ENCODE measurements around the gene SCN8A. TPM values are rescaled to one million over a fixed set of nuclear protein-coding genes. Genes with fewer than 3 reads are reported as not detected.

Gene SCN8A
- total RNA-seq, 1 donor = 0.21 TPM

- H3K9me3 ChIP-seq (ENCODE audit: low read depth, low read length) = no peaks in the 10 kb centered on the region
- H3K27me3 ChIP-seq (ENCODE audit: insufficient read depth, low read length) = no peaks in the 10 kb centered on the region
- no peaks in the 10 kb centered on the region for H3K4me1 ChIP-seq (ENCODE audit: insufficient read depth, low read length)
- H3K4me3 ChIP-seq (ENCODE audit: low read length) = no peak overlapping the region
These were observed 84.2 kb downstream of the SCN8A start for GRCh38 chr12:51675071-51675803.

- H3K4me1 ChIP-seq (ENCODE audit: insufficient read depth, low read length) = no peaks in the 10 kb centered on the region
These were observed 85.8 kb downstream of the SCN8A start for GRCh38 chr12:51676875-51677274.

GRCh38 chr12:51677284-51677968 lies 86.4 kb downstream of the SCN8A start:
- no peak overlapping the region for H3K4me3 ChIP-seq (ENCODE audit: low read length)
- H3K27me3 ChIP-seq (ENCODE audit: insufficient read depth, low read length) = no peaks in the 10 kb centered on the region
- no peaks in the 10 kb centered on the region for H3K4me1 ChIP-seq (ENCODE audit: insufficient read depth, low read length)
- H3K9me3 ChIP-seq (ENCODE audit: low read depth, low read length) = no peaks in the 10 kb centered on the region

More at GRCh38 chr12:51676875-51677274, 85.8 kb downstream of the SCN8A start:
- Histone ChIP-seq H3K9me3 (ENCODE audit: low read depth, low read length) (no peaks in the 10 kb centered on the region), H3K27me3 (ENCODE audit: insufficient read depth, low read length) (no peaks in the 10 kb centered on the region), H3K4me3 (ENCODE audit: low read length) (no peak overlapping the region)

DNA sequence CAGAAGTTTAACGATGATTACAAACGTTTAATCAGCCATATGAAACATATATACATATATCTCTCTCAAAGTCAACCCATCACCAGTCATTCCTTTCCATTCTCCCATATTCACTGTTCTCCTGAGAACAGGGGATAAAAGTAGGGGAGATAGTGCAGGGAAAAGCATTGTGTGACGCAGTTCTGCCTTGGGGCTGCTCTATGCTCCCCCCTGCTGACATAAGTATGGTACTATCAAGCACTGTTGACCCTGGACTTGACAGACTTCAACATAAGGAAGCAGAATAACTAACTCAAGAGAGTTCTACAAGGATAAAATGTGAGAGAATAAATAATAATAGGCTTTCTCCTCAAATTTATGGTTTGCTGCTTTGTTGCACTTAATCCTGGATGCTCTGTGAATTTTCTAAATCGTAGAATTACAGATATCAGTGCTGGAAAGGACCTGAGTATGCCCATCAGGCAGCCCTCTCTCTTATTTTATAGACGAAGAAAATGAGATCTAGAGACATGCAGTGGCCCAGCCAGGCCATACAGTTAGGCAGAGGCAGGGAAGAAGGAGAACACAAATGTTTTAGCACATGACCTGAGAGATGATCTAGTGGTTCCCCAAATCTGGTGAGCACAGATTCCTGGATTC lies 87.2 kb downstream of the SCN8A start:
- no peaks in the 10 kb centered on the region for H3K27me3 ChIP-seq (ENCODE audit: insufficient read depth, low read length)
- no peaks in the 10 kb centered on the region for H3K9me3 ChIP-seq (ENCODE audit: low read depth, low read length)
- no peak overlapping the region for H3K4me3 ChIP-seq (ENCODE audit: low read length)
- no peaks in the 10 kb centered on the region for H3K4me1 ChIP-seq (ENCODE audit: insufficient read depth, low read length)

- H3K9me3 ChIP-seq (ENCODE audit: low read depth, low read length) = no peaks in the 10 kb centered on the region
- H3K4me3 ChIP-seq (ENCODE audit: low read length) = no peak overlapping the region
- peaks cover 13% of the 10 kb centered on the region for H3K4me1 ChIP-seq (ENCODE audit: insufficient read depth, low read length)
- no peaks in the 10 kb centered on the region for H3K27me3 ChIP-seq (ENCODE audit: insufficient read depth, low read length)
These were observed 91.9 kb downstream of the SCN8A start for GRCh38 chr12:51682981-51683380.

- peaks cover 13% of the 10 kb centered on the region for H3K4me1 ChIP-seq (ENCODE audit: insufficient read depth, low read length)
- no peak overlapping the region for H3K4me3 ChIP-seq (ENCODE audit: low read length)
- no peaks in the 10 kb centered on the region for H3K27me3 ChIP-seq (ENCODE audit: insufficient read depth, low read length)
- no peaks in the 10 kb centered on the region for H3K9me3 ChIP-seq (ENCODE audit: low read depth, low read length)
These were observed 92.8 kb downstream of the SCN8A start for GRCh38 chr12:51683763-51684357.

- Histone ChIP-seq H3K4me1 (ENCODE audit: insufficient read depth, low read length) (peaks cover 13% of the 10 kb centered on the region), H3K4me3 (ENCODE audit: low read length) (no peak overlapping the region), H3K9me3 (ENCODE audit: low read depth, low read length) (no peaks in the 10 kb centered on the region), H3K27me3 (ENCODE audit: insufficient read depth, low read length) (no peaks in the 10 kb centered on the region)
These were observed 95.7 kb downstream of the SCN8A start for GRCh38 chr12:51686727-51687126.

DNA sequence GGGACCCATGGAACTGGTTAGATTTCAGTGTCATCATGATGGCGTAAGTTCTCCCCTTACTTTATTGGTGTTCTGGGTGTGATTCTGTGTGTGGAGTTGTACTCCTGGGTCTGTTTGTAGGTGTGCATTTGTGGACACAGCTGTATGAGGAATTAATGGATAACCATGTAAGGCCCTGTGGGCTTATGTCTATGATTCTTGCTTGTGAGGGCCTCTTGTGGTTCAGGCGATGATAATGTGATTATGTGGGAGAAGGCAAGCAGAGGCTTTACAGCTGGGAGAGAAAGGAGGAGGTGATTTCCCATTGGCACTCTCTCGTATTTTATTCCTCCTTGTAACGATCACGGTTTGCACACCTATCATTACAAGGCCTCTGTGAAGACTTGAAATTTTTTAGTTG lies 96.1 kb downstream of the SCN8A start:
- no peak overlapping the region for H3K4me3 ChIP-seq (ENCODE audit: low read length)
- peaks cover 13% of the 10 kb centered on the region for H3K4me1 ChIP-seq (ENCODE audit: insufficient read depth, low read length)
- H3K27me3 ChIP-seq (ENCODE audit: insufficient read depth, low read length) = no peaks in the 10 kb centered on the region
- no peaks in the 10 kb centered on the region for H3K9me3 ChIP-seq (ENCODE audit: low read depth, low read length)

GRCh38 chr12:51687614-51688013 lies 96.6 kb downstream of the SCN8A start:
- H3K4me1 ChIP-seq (ENCODE audit: insufficient read depth, low read length) = peaks cover 13% of the 10 kb centered on the region
- H3K9me3 ChIP-seq (ENCODE audit: low read depth, low read length) = no peaks in the 10 kb centered on the region
- H3K27me3 ChIP-seq (ENCODE audit: insufficient read depth, low read length) = no peaks in the 10 kb centered on the region
- no peak overlapping the region for H3K4me3 ChIP-seq (ENCODE audit: low read length)

DNA sequence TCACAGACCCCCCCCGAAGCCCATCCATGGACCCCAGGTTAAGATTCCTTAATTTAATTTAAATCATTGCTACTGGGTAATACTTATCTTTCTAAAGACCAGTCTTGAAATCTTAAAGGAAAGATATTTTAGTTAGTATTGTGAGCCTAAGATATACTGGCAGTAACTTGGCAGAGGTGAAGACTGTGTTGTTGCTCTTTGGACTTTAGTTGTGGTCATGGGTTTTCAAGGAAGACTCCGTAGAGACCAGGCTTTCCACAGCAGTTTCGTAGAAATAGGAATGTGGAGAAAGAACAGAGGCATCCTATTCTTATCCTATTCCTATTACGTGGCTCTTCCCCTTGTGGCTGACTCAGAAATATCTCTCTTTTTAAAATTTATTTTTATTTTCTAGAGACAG lies 99.0 kb downstream of the SCN8A start:
- H3K27me3 ChIP-seq (ENCODE audit: insufficient read depth, low read length) = no peaks in the 10 kb centered on the region
- peaks cover 13% of the 10 kb centered on the region for H3K4me1 ChIP-seq (ENCODE audit: insufficient read depth, low read length)
- no peaks in the 10 kb centered on the region for H3K9me3 ChIP-seq (ENCODE audit: low read depth, low read length)
- no peak overlapping the region for H3K4me3 ChIP-seq (ENCODE audit: low read length)

- Histone ChIP-seq H3K9me3 (ENCODE audit: low read depth, low read length) (no peaks in the 10 kb centered on the region), H3K4me1 (ENCODE audit: insufficient read depth, low read length) (peaks cover 7% of the 10 kb centered on the region), H3K4me3 (ENCODE audit: low read length) (no peak overlapping the region), H3K27me3 (ENCODE audit: insufficient read depth, low read length) (no peaks in the 10 kb centered on the region)
These were observed 101.0 kb downstream of the SCN8A start for GRCh38 chr12:51692016-51692415.

- no peaks in the 10 kb centered on the region for H3K9me3 ChIP-seq (ENCODE audit: low read depth, low read length)
- no peaks in the 10 kb centered on the region for H3K27me3 ChIP-seq (ENCODE audit: insufficient read depth, low read length)
- H3K4me1 ChIP-seq (ENCODE audit: insufficient read depth, low read length) = no peaks in the 10 kb centered on the region
- no peak overlapping the region for H3K4me3 ChIP-seq (ENCODE audit: low read length)
These were observed 102.5 kb downstream of the SCN8A start for GRCh38 chr12:51693569-51693968.

DNA sequence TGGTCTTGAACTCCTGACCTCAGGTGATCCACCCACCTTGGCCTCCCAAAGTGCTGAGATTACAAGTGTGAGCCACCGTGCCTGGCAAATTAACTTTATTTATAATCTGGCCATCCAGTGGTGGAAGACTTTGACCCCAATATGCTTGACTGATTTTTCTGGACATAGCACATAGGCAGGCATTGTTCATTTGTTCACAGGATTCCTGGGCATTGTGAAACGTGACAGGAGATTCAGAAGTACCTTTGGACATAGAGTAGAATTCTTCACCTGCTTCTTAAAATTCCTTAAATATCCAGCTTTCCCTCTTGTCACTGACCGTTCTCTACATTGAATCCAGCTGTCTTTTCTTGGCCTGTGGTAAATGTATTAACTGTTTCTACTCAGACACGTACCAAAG lies 103.1 kb downstream of the SCN8A start:
- Histone ChIP-seq H3K9me3 (ENCODE audit: low read depth, low read length) (no peaks in the 10 kb centered on the region), H3K4me1 (ENCODE audit: insufficient read depth, low read length) (no peaks in the 10 kb centered on the region), H3K27me3 (ENCODE audit: insufficient read depth, low read length) (no peaks in the 10 kb centered on the region), H3K4me3 (ENCODE audit: low read length) (no peak overlapping the region)

GRCh38 chr12:51695241-51696010 lies 104.4 kb downstream of the SCN8A start:
- no peaks in the 10 kb centered on the region for H3K4me1 ChIP-seq (ENCODE audit: insufficient read depth, low read length)
- H3K9me3 ChIP-seq (ENCODE audit: low read depth, low read length) = no peaks in the 10 kb centered on the region
- H3K4me3 ChIP-seq (ENCODE audit: low read length) = no peak overlapping the region
- H3K27me3 ChIP-seq (ENCODE audit: insufficient read depth, low read length) = no peaks in the 10 kb centered on the region

Data from mononuclear cell (primary cell).